Stimulated activated CD8-positive, alpha-beta memory T cell treated with anti-CD3 and anti-CD28 coated beads, Interleukin-12 subunit alpha, Interleukin-12 subunit beta, amount 100 ng/mL, for 24 hours (primary cell): ENCODE results near the gene CELSR1.
A peak's percentile ranks its signal among the peaks of the same experiment; 100 is the strongest.

ENCODE experiments used
- DNase-seq: peaks from one replicate; pipeline ENCODE4 v3.0.0-alpha.2; 2020; ENCODE audit errors: extremely low read depth

Gene CELSR1

GRCh38 chr22:46379066-46379930 lies 158.1 kb downstream of the CELSR1 start:
- DNase-seq, result no peak

GRCh38 chr22:46378426-46379065 lies 158.9 kb downstream of the CELSR1 start:
- DNase-seq, result no peak

- no peak for DNase-seq
Measured at GRCh38 chr22:46377525-46378425, 159.6 kb downstream of the CELSR1 start.

GRCh38 chr22:46376908-46377524 lies 160.4 kb downstream of the CELSR1 start:
- no peak for DNase-seq

- no peak for DNase-seq
Measured at GRCh38 chr22:46376111-46376510, 161.3 kb downstream of the CELSR1 start.

GRCh38 chr22:46374663-46375474 lies 162.6 kb downstream of the CELSR1 start:
- no peak for DNase-seq

GRCh38 chr22:46373921-46374662 lies 163.3 kb downstream of the CELSR1 start:
- DNase-seq, result peak; percentile 7

- DNase-seq, result no peak
Measured at GRCh38 chr22:46373159-46373558, 164.3 kb downstream of the CELSR1 start.

- no peak for DNase-seq
Measured at GRCh38 chr22:46372686-46373085, 164.7 kb downstream of the CELSR1 start.

- DNase-seq, result no peak
Measured at GRCh38 chr22:46371623-46372226, 165.7 kb downstream of the CELSR1 start.

GRCh38 chr22:46370584-46371291 lies 166.7 kb downstream of the CELSR1 start:
- DNase-seq, result no peak

GRCh38 chr22:46369716-46370583 lies 167.5 kb downstream of the CELSR1 start:
- no peak for DNase-seq

GRCh38 chr22:46368871-46369715 lies 168.3 kb downstream of the CELSR1 start:
- DNase-seq, result no peak

GRCh38 chr22:46368422-46368821 lies 169.0 kb downstream of the CELSR1 start:
- DNase-seq, result no peak

GRCh38 chr22:46367707-46368191 lies 169.7 kb downstream of the CELSR1 start:
- DNase-seq, result peak; percentile 19

GRCh38 chr22:46366801-46367706 lies 170.4 kb downstream of the CELSR1 start:
- DNase-seq, result no peak
